Nephron (organoid): ENCODE results near the gene PAPPA.
A peak's percentile ranks its signal among the peaks of the same experiment; 100 is the strongest.

Experiments
- H3K27ac Mint-ChIP-seq, 3 experiments: 2 replicates each; pipeline ENCODE4 v1.8.0; 2020; ENCODE audit warnings: mixed read lengths in 3 of 3, mild to moderate bottlenecking in 2 of 3, moderate library complexity in 1 of 3
- H3K27me3 Mint-ChIP-seq: 2 replicates; pipeline ENCODE4 v1.8.0; 2021; ENCODE audit warnings: low read depth, mild to moderate bottlenecking, moderate library complexity, mixed read lengths
- H3K36me3 Mint-ChIP-seq: 2 replicates; pipeline ENCODE4 v1.8.0; 2020; ENCODE audit warnings: low read depth, mixed read lengths
- H3K4me1 Mint-ChIP-seq: 2 replicates; pipeline ENCODE4 v1.8.0; 2020; ENCODE audit warnings: mixed read lengths
- H3K4me3 Mint-ChIP-seq, 3 experiments: 2 replicates each; pipeline ENCODE4 v1.8.0; 2020; ENCODE audit warnings: mild to moderate bottlenecking in 3 of 3, mixed read lengths in 3 of 3, moderate library complexity in 2 of 3
- H3K9me3 Mint-ChIP-seq: 2 replicates; pipeline ENCODE4 v1.8.0; 2020; ENCODE audit warnings: mixed read lengths
- CTCF ChIP-seq, 3 experiments: fragments of 200-600 bp; sonication (generic); IDR thresholded peaks; one replicate each; pipeline ENCODE4 v1.5.0; 2021; ENCODE audit warnings: antibody characterized with exemption in 3 of 3; ENCODE audit not compliant: unreplicated experiment in 3 of 3

The PAPPA gene

GRCh38 chr9:116389541-116390302 lies 236.1 kb downstream of the PAPPA start:
- Mint-ChIP-seq H3K27me3 (no peaks in the 10 kb centered on the region), H3K27ac (peak overlapping the region in 2 of 3 experiments; percentile 31 to 52), H3K4me1 (peaks cover 6% of the 10 kb centered on the region), H3K36me3 (peaks cover 28% of the 10 kb centered on the region), H3K4me3 (no peak overlapping the region), H3K9me3 (no peaks in the 10 kb centered on the region)
- TF ChIP-seq CTCF (IDR thresholded peaks at IDR 0.05; ENCODE audit: unreplicated experiment in 3 of 3): no peak

GRCh38 chr9:116390303-116391228 lies 237.0 kb downstream of the PAPPA start:
- TF ChIP-seq CTCF (IDR thresholded peaks at IDR 0.05; ENCODE audit: unreplicated experiment in 3 of 3): no peak
- Mint-ChIP-seq H3K27ac (peak overlapping the region in 1 of 3 experiments; percentile 31), H3K9me3 (no peaks in the 10 kb centered on the region), H3K4me1 (peaks cover 6% of the 10 kb centered on the region), H3K4me3 (no peak overlapping the region), H3K36me3 (peaks cover 30% of the 10 kb centered on the region), H3K27me3 (no peaks in the 10 kb centered on the region)

GRCh38 chr9:116391306-116391900 lies 237.8 kb downstream of the PAPPA start:
- no peak overlapping the region for H3K4me3 Mint-ChIP-seq
- no peak overlapping the region for H3K27ac Mint-ChIP-seq
- no peak for TF ChIP-seq CTCF (IDR thresholded peaks at IDR 0.05; ENCODE audit: unreplicated experiment in 3 of 3)
- no peaks in the 10 kb centered on the region for H3K9me3 Mint-ChIP-seq
- peaks cover 31% of the 10 kb centered on the region for H3K36me3 Mint-ChIP-seq
- H3K27me3 Mint-ChIP-seq: no peaks in the 10 kb centered on the region
- peaks cover 6% of the 10 kb centered on the region for H3K4me1 Mint-ChIP-seq

GRCh38 chr9:116393198-116393597 lies 239.6 kb downstream of the PAPPA start:
- Mint-ChIP-seq H3K4me1 (no peaks in the 10 kb centered on the region), H3K27ac (no peak overlapping the region), H3K27me3 (no peaks in the 10 kb centered on the region), H3K9me3 (no peaks in the 10 kb centered on the region), H3K36me3 (peaks cover 35% of the 10 kb centered on the region), H3K4me3 (no peak overlapping the region)
- no peak for TF ChIP-seq CTCF (IDR thresholded peaks at IDR 0.05; ENCODE audit: unreplicated experiment in 3 of 3)

GRCh38 chr9:116394070-116394469 lies 240.5 kb downstream of the PAPPA start:
- Mint-ChIP-seq H3K36me3 (peaks cover 38% of the 10 kb centered on the region), H3K4me3 (no peak overlapping the region), H3K9me3 (no peaks in the 10 kb centered on the region), H3K27me3 (no peaks in the 10 kb centered on the region), H3K4me1 (no peaks in the 10 kb centered on the region), H3K27ac (no peak overlapping the region)
- no peak for TF ChIP-seq CTCF (IDR thresholded peaks at IDR 0.05; ENCODE audit: unreplicated experiment in 3 of 3)
